Esophagus squamous epithelium (tissue), 4 donors: ENCODE data around the gene ABCA1.

Source experiments
- CTCF ChIP-seq, 6 experiments: fragments of 450-650 bp in 4 of 6; fragments of 200-600 bp in 2 of 6; sonication (generic) in 2 of 6; IDR thresholded peaks; one replicate each; pipeline ENCODE4 v1.5.1; 2016 to 2019; ENCODE audit warnings: antibody characterized with exemption in 6 of 6, mild to moderate bottlenecking in 4 of 6, moderate library complexity in 4 of 6
- POLR2A ChIP-seq, 4 donors: fragments of 450-650 bp; IDR thresholded peaks; one replicate each; pipeline ENCODE4 v1.6.1; 2017; ENCODE audit warnings: antibody characterized with exemption in 4 of 4, mild to moderate bottlenecking in 4 of 4, moderate library complexity in 3 of 4

- TF ChIP-seq POLR2A (IDR thresholded peaks at IDR 0.05) (no peak), CTCF (IDR thresholded peaks at IDR 0.05) (no peak)
These were observed 189.5 kb downstream of the ABCA1 start for GRCh38 chr9:104738452-104738851.
